ENCODE data around the gene PPP4R1. TPM values are rescaled to one million over a fixed set of nuclear protein-coding genes. Genes with fewer than 3 reads are reported as not detected.
A peak's percentile ranks its signal among the peaks of the same experiment; 100 is the strongest.
"Not testable (repeated sequence)": the region's sequence is repeated elsewhere in the genome, so short reads cannot be mapped to it uniquely, and the experiment has no call there.

PPP4R1 gene
- total RNA-seq: 110 TPM

GRCh38 chr18:9614401-9615279 lies at the start of gene PPP4R1:
TSS of gene PPP4R1 (minus strand) at chr18:9614559. CDS start at chr18:9614484, 75 bp downstream.
- peak; percentile 56 for DNase-seq

- no peak for DNase-seq
Measured at GRCh38 chr18:9663377-9663776, 49.0 kb upstream of the PPP4R1 start.

- DNase-seq: no peak
Measured at GRCh38 chr18:9661564-9661963, 47.2 kb upstream of the PPP4R1 start.

GRCh38 chr18:9659499-9660375 lies 45.4 kb upstream of the PPP4R1 start:
- no peak for DNase-seq

- DNase-seq: no peak
Measured at GRCh38 chr18:9658087-9658641, 43.8 kb upstream of the PPP4R1 start.

GRCh38 chr18:9655232-9655767 lies 40.9 kb upstream of the PPP4R1 start:
- DNase-seq: no peak

- DNase-seq: peak; percentile 38
Measured at GRCh38 chr18:9653390-9653789, 39.0 kb upstream of the PPP4R1 start.

GRCh38 chr18:9649164-9649540 lies 34.8 kb upstream of the PPP4R1 start:
- no peak for DNase-seq

GRCh38 chr18:9648431-9649163 lies 34.2 kb upstream of the PPP4R1 start:
- DNase-seq: no peak

GRCh38 chr18:9647496-9648323 lies 33.4 kb upstream of the PPP4R1 start:
- no peak for DNase-seq

- peak; percentile 99 for DNase-seq
Measured at GRCh38 chr18:9643549-9643948, 29.2 kb upstream of the PPP4R1 start.

- DNase-seq: peak; percentile 60
Measured at GRCh38 chr18:9642799-9643462, 28.6 kb upstream of the PPP4R1 start.

GRCh38 chr18:9641081-9641480 lies 26.7 kb upstream of the PPP4R1 start:
- DNase-seq: not testable (repeated sequence)

- no peak for DNase-seq
Measured at GRCh38 chr18:9638886-9639285, 24.5 kb upstream of the PPP4R1 start.

GRCh38 chr18:9637036-9637767 lies 22.8 kb upstream of the PPP4R1 start:
- no peak for DNase-seq

GRCh38 chr18:9634856-9635255 lies 20.5 kb upstream of the PPP4R1 start:
- DNase-seq: no peak

- no peak for DNase-seq
Measured at GRCh38 chr18:9631814-9632496, 17.6 kb upstream of the PPP4R1 start.

- DNase-seq: no peak
Measured at GRCh38 chr18:9630444-9630843, 16.1 kb upstream of the PPP4R1 start.

- peak; percentile 94 for DNase-seq
Measured at GRCh38 chr18:9629709-9630108, 15.3 kb upstream of the PPP4R1 start.
